ENCODE results near the gene PTCH1.

The PTCH1 gene

GRCh38 chr9:95488954-95489353 is 27.8 kb downstream of the PTCH1 start:
- no peak overlapping the region for H3K4me3 ChIP-seq (ENCODE audit: low read length)
- H3K36me3 ChIP-seq (ENCODE audit: control insufficient read depth, insufficient read depth, low read length) = no peaks in the 10 kb centered on the region
- H3K9ac ChIP-seq (ENCODE audit: low read length) = no peak overlapping the region
- H3K4me1 ChIP-seq (ENCODE audit: control insufficient read depth, insufficient read depth, low read length) = no peaks in the 10 kb centered on the region
- H3K27ac ChIP-seq (ENCODE audit: low read depth, low read length) = no peak overlapping the region
- no peaks in the 10 kb centered on the region for H3K27me3 ChIP-seq (ENCODE audit: control insufficient read depth, insufficient read depth, low read length)

- Histone ChIP-seq H3K9ac (ENCODE audit: low read length) (no peak overlapping the region), H3K27me3 (ENCODE audit: control insufficient read depth, insufficient read depth, low read length) (no peaks in the 10 kb centered on the region), H3K27ac (ENCODE audit: low read depth, low read length) (no peak overlapping the region), H3K36me3 (ENCODE audit: control insufficient read depth, insufficient read depth, low read length) (no peaks in the 10 kb centered on the region), H3K4me3 (ENCODE audit: low read length) (no peak overlapping the region), H3K4me1 (ENCODE audit: control insufficient read depth, insufficient read depth, low read length) (no peaks in the 10 kb centered on the region)
Measured at GRCh38 chr9:95486318-95486717, 30.5 kb downstream of the PTCH1 start.

GRCh38 chr9:95484225-95484624 is 32.5 kb downstream of the PTCH1 start:
- Histone ChIP-seq H3K36me3 (ENCODE audit: control insufficient read depth, insufficient read depth, low read length) (peaks cover 2% of the 10 kb centered on the region), H3K4me3 (ENCODE audit: low read length) (no peak overlapping the region), H3K9ac (ENCODE audit: low read length) (no peak overlapping the region), H3K27me3 (ENCODE audit: control insufficient read depth, insufficient read depth, low read length) (no peaks in the 10 kb centered on the region), H3K27ac (ENCODE audit: low read depth, low read length) (no peak overlapping the region), H3K4me1 (ENCODE audit: control insufficient read depth, insufficient read depth, low read length) (no peaks in the 10 kb centered on the region)

GRCh38 chr9:95483431-95483830 is 33.3 kb downstream of the PTCH1 start:
- Histone ChIP-seq H3K36me3 (ENCODE audit: control insufficient read depth, insufficient read depth, low read length) (peaks cover 6% of the 10 kb centered on the region), H3K4me3 (ENCODE audit: low read length) (no peak overlapping the region), H3K9ac (ENCODE audit: low read length) (no peak overlapping the region), H3K27me3 (ENCODE audit: control insufficient read depth, insufficient read depth, low read length) (no peaks in the 10 kb centered on the region), H3K4me1 (ENCODE audit: control insufficient read depth, insufficient read depth, low read length) (no peaks in the 10 kb centered on the region), H3K27ac (ENCODE audit: low read depth, low read length) (no peak overlapping the region)

GRCh38 chr9:95482621-95483020 is 34.1 kb downstream of the PTCH1 start:
- H3K27ac ChIP-seq (ENCODE audit: low read depth, low read length) = no peak overlapping the region

GRCh38 chr9:95481000-95481399 is 35.8 kb downstream of the PTCH1 start:
- Histone ChIP-seq H3K36me3 (ENCODE audit: control insufficient read depth, insufficient read depth, low read length) (peaks cover 16% of the 10 kb centered on the region), H3K4me1 (ENCODE audit: control insufficient read depth, insufficient read depth, low read length) (no peaks in the 10 kb centered on the region), H3K4me3 (ENCODE audit: low read length) (no peak overlapping the region), H3K9ac (ENCODE audit: low read length) (no peak overlapping the region), H3K27ac (ENCODE audit: low read depth, low read length) (no peak overlapping the region), H3K27me3 (ENCODE audit: control insufficient read depth, insufficient read depth, low read length) (no peaks in the 10 kb centered on the region)

More at GRCh38 chr9:95482621-95483020, 34.1 kb downstream of the PTCH1 start:
- Histone ChIP-seq H3K27me3 (ENCODE audit: control insufficient read depth, insufficient read depth, low read length) (no peaks in the 10 kb centered on the region), H3K9ac (ENCODE audit: low read length) (no peak overlapping the region), H3K36me3 (ENCODE audit: control insufficient read depth, insufficient read depth, low read length) (peaks cover 12% of the 10 kb centered on the region), H3K4me1 (ENCODE audit: control insufficient read depth, insufficient read depth, low read length) (no peaks in the 10 kb centered on the region), H3K4me3 (ENCODE audit: low read length) (no peak overlapping the region)

GRCh38 chr9:95480346-95480745 is 36.4 kb downstream of the PTCH1 start:
- no peak overlapping the region for H3K27ac ChIP-seq (ENCODE audit: low read depth, low read length)
- H3K9ac ChIP-seq (ENCODE audit: low read length) = no peak overlapping the region
- H3K36me3 ChIP-seq (ENCODE audit: control insufficient read depth, insufficient read depth, low read length) = peaks cover 22% of the 10 kb centered on the region

GRCh38 chr9:95479330-95479729 is 37.4 kb downstream of the PTCH1 start:
- Histone ChIP-seq H3K27me3 (ENCODE audit: control insufficient read depth, insufficient read depth, low read length) (no peaks in the 10 kb centered on the region), H3K36me3 (ENCODE audit: control insufficient read depth, insufficient read depth, low read length) (peaks cover 25% of the 10 kb centered on the region)

More at GRCh38 chr9:95480346-95480745, 36.4 kb downstream of the PTCH1 start:
- Histone ChIP-seq H3K4me1 (ENCODE audit: control insufficient read depth, insufficient read depth, low read length) (no peaks in the 10 kb centered on the region), H3K4me3 (ENCODE audit: low read length) (no peak overlapping the region), H3K27me3 (ENCODE audit: control insufficient read depth, insufficient read depth, low read length) (no peaks in the 10 kb centered on the region)

GRCh38 chr9:95478335-95478734 is 38.4 kb downstream of the PTCH1 start:
- no peak overlapping the region for H3K27ac ChIP-seq (ENCODE audit: low read depth, low read length)
- no peak overlapping the region for H3K9ac ChIP-seq (ENCODE audit: low read length)
- no peak overlapping the region for H3K4me3 ChIP-seq (ENCODE audit: low read length)
- peaks cover 27% of the 10 kb centered on the region for H3K36me3 ChIP-seq (ENCODE audit: control insufficient read depth, insufficient read depth, low read length)
- no peaks in the 10 kb centered on the region for H3K4me1 ChIP-seq (ENCODE audit: control insufficient read depth, insufficient read depth, low read length)
- no peaks in the 10 kb centered on the region for H3K27me3 ChIP-seq (ENCODE audit: control insufficient read depth, insufficient read depth, low read length)

More at GRCh38 chr9:95479330-95479729, 37.4 kb downstream of the PTCH1 start:
- H3K9ac ChIP-seq (ENCODE audit: low read length) = no peak overlapping the region
- no peak overlapping the region for H3K27ac ChIP-seq (ENCODE audit: low read depth, low read length)
- H3K4me1 ChIP-seq (ENCODE audit: control insufficient read depth, insufficient read depth, low read length) = no peaks in the 10 kb centered on the region
- no peak overlapping the region for H3K4me3 ChIP-seq (ENCODE audit: low read length)

GRCh38 chr9:95477885-95478284 is 38.9 kb downstream of the PTCH1 start:
- Histone ChIP-seq H3K4me1 (ENCODE audit: control insufficient read depth, insufficient read depth, low read length) (no peaks in the 10 kb centered on the region), H3K9ac (ENCODE audit: low read length) (no peak overlapping the region), H3K27ac (ENCODE audit: low read depth, low read length) (no peak overlapping the region), H3K27me3 (ENCODE audit: control insufficient read depth, insufficient read depth, low read length) (no peaks in the 10 kb centered on the region), H3K4me3 (ENCODE audit: low read length) (no peak overlapping the region), H3K36me3 (ENCODE audit: control insufficient read depth, insufficient read depth, low read length) (peaks cover 27% of the 10 kb centered on the region)

GRCh38 chr9:95477441-95477840 is 39.3 kb downstream of the PTCH1 start:
- H3K36me3 ChIP-seq (ENCODE audit: control insufficient read depth, insufficient read depth, low read length) = peaks cover 27% of the 10 kb centered on the region
- no peak overlapping the region for H3K27ac ChIP-seq (ENCODE audit: low read depth, low read length)
- no peaks in the 10 kb centered on the region for H3K4me1 ChIP-seq (ENCODE audit: control insufficient read depth, insufficient read depth, low read length)
- H3K9ac ChIP-seq (ENCODE audit: low read length) = no peak overlapping the region
- H3K27me3 ChIP-seq (ENCODE audit: control insufficient read depth, insufficient read depth, low read length) = no peaks in the 10 kb centered on the region
- H3K4me3 ChIP-seq (ENCODE audit: low read length) = no peak overlapping the region

GRCh38 chr9:95468791-95469190 is 48.0 kb downstream of the PTCH1 start:
- Histone ChIP-seq H3K4me1 (ENCODE audit: control insufficient read depth, insufficient read depth, low read length) (no peaks in the 10 kb centered on the region), H3K27me3 (ENCODE audit: control insufficient read depth, insufficient read depth, low read length) (no peaks in the 10 kb centered on the region), H3K36me3 (ENCODE audit: control insufficient read depth, insufficient read depth, low read length) (peaks cover 8% of the 10 kb centered on the region), H3K4me3 (ENCODE audit: low read length) (no peak overlapping the region), H3K9ac (ENCODE audit: low read length) (no peak overlapping the region), H3K27ac (ENCODE audit: low read depth, low read length) (no peak overlapping the region)

- Histone ChIP-seq H3K4me1 (ENCODE audit: control insufficient read depth, insufficient read depth, low read length) (peaks cover 7% of the 10 kb centered on the region), H3K27me3 (ENCODE audit: control insufficient read depth, insufficient read depth, low read length) (no peaks in the 10 kb centered on the region), H3K27ac (ENCODE audit: low read depth, low read length) (no peak overlapping the region), H3K36me3 (ENCODE audit: control insufficient read depth, insufficient read depth, low read length) (peaks cover 8% of the 10 kb centered on the region), H3K4me3 (ENCODE audit: low read length) (no peak overlapping the region), H3K9ac (ENCODE audit: low read length) (no peak overlapping the region)
Measured at GRCh38 chr9:95465115-95465514, 51.7 kb downstream of the PTCH1 start.

All from rectal smooth muscle tissue (tissue), 1 donor.